SK-N-SH (cell line): Measurements from ENCODE around the gene CHCHD1. TPM values are rescaled to one million over a fixed set of nuclear protein-coding genes. Genes with fewer than 3 reads are reported as not detected.

Experiments
- CTCF ChIA-PET: fragments of 300-600, 350-600 bp; formaldehyde crosslinking; extraction: SDS; loops from one replicate; lab custom pipeline; 2021; lab: Yijun Ruan, JAX
- POLR2A ChIA-PET: fragments of 350-600 bp; sonication (Branson Sonifier 250); formaldehyde crosslinking; extraction: SDS; loops from one replicate; lab custom pipeline; 2020; ENCODE audit warnings: antibody characterized with exemption, inconsistent platforms; lab: Yijun Ruan, JAX
- DNase-seq: peaks from one replicate; pipeline ENCODE4 v3.0.0; 2012
- H2AFZ ChIP-seq: fragments of 200-600 bp; sonication (generic); 2 replicates; pipeline ENCODE4 v1.8.1; 2016; ENCODE audit warnings: antibody characterized with exemption, mild to moderate bottlenecking, low read depth
- H3F3A ChIP-seq: fragments of 200-600 bp; sonication (generic); replicated peaks from 2 replicates; pipeline ENCODE3; 2016; ENCODE audit warnings: antibody characterized with exemption, mild to moderate bottlenecking; ENCODE audit not compliant: insufficient read depth
- H3K27ac ChIP-seq, 2 experiments: fragments of 200-500 bp in 1 of 2; fragments of 200-600 bp in 1 of 2; sonication (Bioruptor generic) in 1 of 2; sonication (generic), shearing (Covaris generic) in 1 of 2; 2 replicates each; pipeline versions ENCODE4 v1.5.1 to v1.6.1; 2014 to 2016; ENCODE audit warnings: low read depth in 2 of 2, inconsistent platforms in 1 of 2, low read length in 1 of 2, mild to moderate bottlenecking in 1 of 2, mixed read lengths in 1 of 2
- H3K27me3 ChIP-seq: fragments of 200-600 bp; sonication (generic), shearing (Covaris generic); 2 replicates; pipeline ENCODE4 v1.6.1; 2016; ENCODE audit warnings: mixed run types; ENCODE audit not compliant: insufficient read depth
- H3K36me3 ChIP-seq, 2 experiments: fragments of 200-500 bp in 1 of 2; fragments of 200-600 bp in 1 of 2; sonication (Bioruptor generic) in 1 of 2; sonication (generic) in 1 of 2; replicated peaks in 1 of 2; 2 replicates each; pipeline versions ENCODE3 to v1.5.1; 2014 to 2016; ENCODE audit warnings: low read length in 1 of 2, mild to moderate bottlenecking in 1 of 2; ENCODE audit not compliant: insufficient read depth in 2 of 2, control insufficient read depth in 1 of 2
- H3K4me1 ChIP-seq, 2 experiments: fragments of 200-500 bp in 1 of 2; fragments of 200-600 bp in 1 of 2; sonication (Bioruptor generic) in 1 of 2; sonication (generic), shearing (Covaris generic) in 1 of 2; 2 replicates each; pipeline versions ENCODE4 v1.5.1 to v1.6.1; 2014 to 2016; ENCODE audit warnings: low read depth in 1 of 2, low read length in 1 of 2, mixed run types in 1 of 2; ENCODE audit not compliant: insufficient read depth in 2 of 2, control insufficient read depth in 1 of 2
- H3K4me2 ChIP-seq: fragments of 200-600 bp; sonication (generic), shearing (Covaris generic); 2 replicates; pipeline ENCODE4 v1.6.1; 2017; ENCODE audit warnings: mixed run types
- H3K4me3 ChIP-seq, 2 experiments: fragments of 200-500 bp in 1 of 2; fragments of 200-600 bp in 1 of 2; sonication (Bioruptor generic) in 1 of 2; sonication (generic), shearing (Covaris generic) in 1 of 2; 2 replicates each; pipeline versions ENCODE4 v1.5.1 to v1.8.1; 2014 to 2016; ENCODE audit warnings: low read depth in 2 of 2, inconsistent platforms in 1 of 2, low read length in 1 of 2, mild to moderate bottlenecking in 1 of 2, mixed read lengths in 1 of 2, moderate library complexity in 1 of 2
- H3K79me2 ChIP-seq: fragments of 200-600 bp; sonication (generic); 2 replicates; pipeline ENCODE4 v1.8.1; 2017; ENCODE audit warnings: mild to moderate bottlenecking; ENCODE audit not compliant: insufficient read depth
- H3K9ac ChIP-seq: fragments of 200-600 bp; sonication (generic); 2 replicates; pipeline ENCODE4 v1.6.1; 2017; ENCODE audit warnings: mixed run types
- H3K9me2 ChIP-seq: fragments of 200-600 bp; sonication (generic); 2 replicates; pipeline ENCODE4 v1.6.1; 2017; ENCODE audit warnings: mixed run types
- H3K9me3 ChIP-seq: fragments of 200-600 bp; sonication (generic); 2 replicates; pipeline ENCODE4 v1.6.1; 2017; ENCODE audit warnings: mixed run types, mild to moderate bottlenecking, moderate library complexity
- H4K20me1 ChIP-seq: fragments of 200-600 bp; sonication (generic); 2 replicates; pipeline ENCODE4 v1.6.1; 2017; ENCODE audit warnings: mild to moderate bottlenecking, mixed run types; ENCODE audit not compliant: insufficient read depth
- CTCF ChIP-seq: fragments of 200-600 bp; sonication (generic); IDR thresholded peaks from 2 replicates; pipeline ENCODE4 v1.6.1; 2017; ENCODE audit warnings: antibody characterized with exemption, mild to moderate bottlenecking, moderate library complexity
- ELF1 ChIP-seq: IDR thresholded peaks from 2 replicates; pipeline ENCODE4 v1.4.0; 2012
- EZH2phosphoT487 ChIP-seq: fragments of 200-600 bp; sonication (generic); IDR thresholded peaks from 2 replicates; pipeline ENCODE4 v1.6.1; 2017; ENCODE audit warnings: low read depth, mixed run types, mild to moderate bottlenecking, antibody characterized with exemption, moderate library complexity, borderline replicate concordance
- FOSL2 ChIP-seq: IDR thresholded peaks from 2 replicates; pipeline ENCODE4 v1.4.0; 2012; ENCODE audit warnings: low read depth, mild to moderate bottlenecking, moderate library complexity, borderline replicate concordance
- FOXJ3 ChIP-seq: sonication (generic); formaldehyde crosslinking; IDR thresholded peaks from 2 replicates; pipeline ENCODE4 v1.5.1; 2020; ENCODE audit warnings: mild to moderate bottlenecking, missing genetic modification reagents
- GABPA ChIP-seq: IDR thresholded peaks from 2 replicates; pipeline ENCODE4 v1.4.0; 2012; ENCODE audit warnings: low read depth, mild to moderate bottlenecking
- GATA2 ChIP-seq: sonication (generic); formaldehyde crosslinking; IDR thresholded peaks from 2 replicates; pipeline ENCODE4 v1.5.0; 2020; ENCODE audit warnings: mild to moderate bottlenecking, missing genetic modification reagents
- MAX ChIP-seq: IDR thresholded peaks from 2 replicates; pipeline ENCODE4 v1.4.0; 2012; ENCODE audit warnings: low read depth
- NFIC ChIP-seq: IDR thresholded peaks from 2 replicates; pipeline ENCODE4 v1.4.0; 2012; ENCODE audit warnings: borderline replicate concordance
- NRF1 ChIP-seq: IDR thresholded peaks from 2 replicates; pipeline ENCODE4 v1.6.1; 2012; ENCODE audit warnings: low read depth, mild to moderate bottlenecking, low read length
- PBX3 ChIP-seq: IDR thresholded peaks from 2 replicates; pipeline ENCODE4; 2012
- RAD21 ChIP-seq: IDR thresholded peaks from 2 replicates; pipeline ENCODE4 v1.6.1; 2012; ENCODE audit warnings: mild to moderate bottlenecking, low read length
- RFX5 ChIP-seq: IDR thresholded peaks from 2 replicates; pipeline ENCODE4 v1.6.1; 2012; ENCODE audit warnings: mild to moderate bottlenecking, improper control_type of control experiment, low read length
- RXRA ChIP-seq: IDR thresholded peaks from 2 replicates; pipeline ENCODE4 v1.4.0; 2012; ENCODE audit warnings: low read depth, mild to moderate bottlenecking, borderline replicate concordance
- TAF1 ChIP-seq: IDR thresholded peaks from 2 replicates; pipeline ENCODE4 v1.6.1; 2012; ENCODE audit warnings: low read depth, mild to moderate bottlenecking, low read length, moderate library complexity, borderline replicate concordance
- YY1 ChIP-seq: IDR thresholded peaks from 2 replicates; pipeline ENCODE4 v1.4.0; 2012; ENCODE audit warnings: low read depth, mild to moderate bottlenecking
- ZBTB33 ChIP-seq: IDR thresholded peaks from 2 replicates; pipeline ENCODE4 v1.4.0; 2012; ENCODE audit warnings: low read depth, borderline replicate concordance
- WGBS: methylation state at CpG from one replicate; pipeline ENCODE4 v1.1.6; 2017; ENCODE audit warnings: low lambda C conversion rate; 5-methylcytosine and 5-hydroxymethylcytosine counted together
- polyA plus RNA-seq, 3 experiments: library from polyadenylated mRNA; depleted of rRNA; stranded (reverse); fragments of >200 nt; gene quantifications; 2 replicates each; pipeline ENCODE4 v1.2.3, GENCODE V29; 2012

CHCHD1 gene
- polyA plus RNA-seq, 1 of the 3 experiments (the other 2 are of a cell fraction): 60.9 TPM

- peak; percentile 40 for TF ChIP-seq GABPA
- TF ChIP-seq GATA2 (CRISPR knock-in tag): no peak
- TF ChIP-seq RFX5: no peak
- peak; percentile 52; the same call in 1 of the 2 replicates for TF ChIP-seq ELF1
- TF ChIP-seq PBX3: no peak
- TF ChIP-seq NFIC: peak; percentile 30; the same call in 1 of the 2 replicates
- no peak for TF ChIP-seq FOSL2
- peak; percentile 92 for TF ChIP-seq TAF1
- peak; percentile 82 for TF ChIP-seq MAX
- TF ChIP-seq CTCF: no peak
Observed at GRCh38 chr10:73781879-73782748, at the start of gene CHCHD1 (continued).

- H3K9ac ChIP-seq: no peak overlapping the region
- H3K4me3 ChIP-seq: no peak overlapping the region
- H3K4me2 ChIP-seq: no peak overlapping the region
- WGBS: 95% methylated on average over 15 of the region's 20 CpGs
- peaks cover 54% of the 10 kb centered on the region for H3K79me2 ChIP-seq
- H3F3A ChIP-seq: peaks cover 20% of the 10 kb centered on the region
- H2AFZ ChIP-seq: no peak overlapping the region
- DNase-seq: no peak
- no peaks in the 10 kb centered on the region for H3K9me3 ChIP-seq
- ChIA-PET CTCF (interaction anchor here (0.9 kb wide), 1 partner anchor 85 kb away, joined by 3 read pairs; no protein-coding TSS in a partner anchor), POLR2A (interaction anchor here (0.6 kb wide), 1 partner anchor 23 kb away, joined by 3 read pairs; no protein-coding TSS in a partner anchor)
- peaks cover 0 to 6% of the 10 kb centered on the region in 2 experiments; a peak in 2 of 4 replicates for H3K4me1 ChIP-seq
- no peaks in the 10 kb centered on the region for H3K9me2 ChIP-seq
- H3K27me3 ChIP-seq: no peaks in the 10 kb centered on the region
- no peak overlapping the region for H3K27ac ChIP-seq
- no peaks in the 10 kb centered on the region for H4K20me1 ChIP-seq
- H3K36me3 ChIP-seq: peaks cover 10 to 20% of the 10 kb centered on the region in 2 experiments
- TF ChIP-seq RAD21 (no peak), RXRA (no peak), ZBTB33 (no peak), FOXJ3 (CRISPR knock-in tag) (no peak), TAF1 (no peak), NFIC (no peak), EZH2phosphoT487 (no peak), RFX5 (no peak), NRF1 (no peak), YY1 (no peak)
Observed at GRCh38 chr10:73732426-73732825, 49.4 kb upstream of the CHCHD1 start.
